Left ventricle myocardium inferior (tissue), 1 donor: ENCODE results near the gene CRISP2. TPM values are rescaled to one million over a fixed set of nuclear protein-coding genes. Genes with fewer than 3 reads are reported as not detected.

Experiments
- DNase-seq: peaks from one replicate; pipeline ENCODE4 v3.0.0-alpha.2; 2020
- H3K27ac ChIP-seq: fragments of 200-600 bp; replicated peaks from 2 replicates; pipeline ENCODE4 v1.8.0; 2021
- H3K27me3 ChIP-seq: fragments of 200-600 bp; 2 replicates; pipeline ENCODE4 v1.8.0; 2021; ENCODE audit warnings: low read depth
- H3K36me3 ChIP-seq: fragments of 200-600 bp; 2 replicates; pipeline ENCODE4 v1.8.0; 2021
- H3K4me1 ChIP-seq: fragments of 200-600 bp; 2 replicates; pipeline ENCODE4 v1.8.0; 2021
- H3K4me3 ChIP-seq: fragments of 200-600 bp; 2 replicates; pipeline ENCODE4 v1.8.0; 2021; ENCODE audit warnings: mild to moderate bottlenecking, moderate library complexity
- H3K9me3 ChIP-seq: fragments of 200-600 bp; replicated peaks from 2 replicates; pipeline ENCODE4 v1.8.0; 2021
- CTCF ChIP-seq: fragments of 200-600 bp; IDR thresholded peaks from 2 replicates; pipeline ENCODE4 v1.8.0; 2021; ENCODE audit warnings: antibody characterized with exemption, mild to moderate bottlenecking, borderline replicate concordance
- intact Hi-C: fragments of 100-400 bp; cut with micrococcal nuclease; formaldehyde crosslinking; loops from one replicate; pipeline ENCODE4 v1.11.0; 2022
- total RNA-seq: library from RNA; stranded (reverse); fragmentation: NEBNext Ultra II Directional; extraction: Animal tissue kit (Norgen Biotek cat#: 25700); gene quantifications from one replicate; pipeline ENCODE4 v1.2.1, GENCODE V29; 2021
- donor health status: DM: no; HTN: yes; CAD: no; lungs with severe emphysema.

The CRISP2 gene
- total RNA-seq, 1 donor from 2014 or later, result not detected

- intact Hi-C loops, result no loop called here
- peaks cover 25% of the 10 kb centered on the region for H3K9me3 ChIP-seq
- H3K36me3 ChIP-seq, result no peaks in the 10 kb centered on the region
- no peak for DNase-seq
- H3K27me3 ChIP-seq, result no peaks in the 10 kb centered on the region
- H3K27ac ChIP-seq, result no peak overlapping the region
- no peak for TF ChIP-seq CTCF
- no peaks in the 10 kb centered on the region for H3K4me1 ChIP-seq
- no peak overlapping the region for H3K4me3 ChIP-seq
These were observed 14.9 kb downstream of the CRISP2 start for GRCh38 chr6:49698478-49698877.

- no peak for TF ChIP-seq CTCF
- Histone ChIP-seq H3K36me3 (no peaks in the 10 kb centered on the region), H3K27me3 (no peaks in the 10 kb centered on the region), H3K27ac (no peak overlapping the region), H3K4me3 (no peak overlapping the region), H3K9me3 (peaks cover 31% of the 10 kb centered on the region), H3K4me1 (no peaks in the 10 kb centered on the region)
- no peak for DNase-seq
- intact Hi-C loops, result no loop called here
These were observed 19.8 kb downstream of the CRISP2 start for GRCh38 chr6:49693512-49693911.

GRCh38 chr6:49692534-49692933 lies 20.8 kb downstream of the CRISP2 start:
- DNase-seq, result no peak
- no peaks in the 10 kb centered on the region for H3K27me3 ChIP-seq
- peaks cover 31% of the 10 kb centered on the region for H3K9me3 ChIP-seq
- intact Hi-C loops, result no loop called here
- no peak overlapping the region for H3K27ac ChIP-seq
- H3K4me3 ChIP-seq, result no peak overlapping the region
- no peaks in the 10 kb centered on the region for H3K36me3 ChIP-seq
- H3K4me1 ChIP-seq, result no peaks in the 10 kb centered on the region
- TF ChIP-seq CTCF, result no peak

GRCh38 chr6:49676671-49677281 lies 36.6 kb downstream of the CRISP2 start:
- Histone ChIP-seq H3K4me1 (no peaks in the 10 kb centered on the region), H3K27ac (no peak overlapping the region), H3K27me3 (no peaks in the 10 kb centered on the region), H3K9me3 (peaks cover 12% of the 10 kb centered on the region), H3K36me3 (no peaks in the 10 kb centered on the region), H3K4me3 (no peak overlapping the region)
- TF ChIP-seq CTCF, result no peak
- intact Hi-C loops, result no loop called here
- DNase-seq, result no peak

GRCh38 chr6:49675816-49676215 lies 37.5 kb downstream of the CRISP2 start:
- no peak for DNase-seq

More at GRCh38 chr6:49675816-49676215, 37.5 kb downstream of the CRISP2 start:
- intact Hi-C loops, result no loop called here
- H3K27me3 ChIP-seq, result no peaks in the 10 kb centered on the region
- H3K4me1 ChIP-seq, result no peaks in the 10 kb centered on the region
- H3K4me3 ChIP-seq, result no peak overlapping the region
- H3K27ac ChIP-seq, result no peak overlapping the region
- no peaks in the 10 kb centered on the region for H3K36me3 ChIP-seq
- H3K9me3 ChIP-seq, result peaks cover 13% of the 10 kb centered on the region
- TF ChIP-seq CTCF, result no peak
